Activated gamma-delta T cell (primary cell): Measurements from ENCODE around the gene AK9.
"Not testable (repeated sequence)": the region's sequence is repeated elsewhere in the genome, so short reads cannot be mapped to it uniquely, and the experiment has no call there.

ENCODE experiments used
- DNase-seq: peaks from one replicate; lab custom pipeline; 2025; lab: John Stamatoyannopoulos, UW
- total RNA-seq, 2 donors: gene quantifications; one replicate each; lab custom pipeline; 2026; lab: John Stamatoyannopoulos, UW

AK9 gene
- total RNA-seq: 21.0 to 23.0 reads per million in 2 donors

GRCh38 chr6:109690737-109691621, at the start of gene AK9, which contains the start of gene FIG4:
TSS of gene AK9 (minus strand) at chr6:109691202. CDS start at chr6:109675745, 15,457 bp downstream.
TSS of gene FIG4 (plus strand) at chr6:109691296. CDS start at chr6:109691436, 140 bp downstream.
- peak; percentile 71 for DNase-seq

GRCh38 chr6:109740787-109741186, 49.8 kb upstream of the AK9 start:
- no peak for DNase-seq

GRCh38 chr6:109739686-109740085, 48.7 kb upstream of the AK9 start:
- no peak for DNase-seq

GRCh38 chr6:109738667-109739066, 47.7 kb upstream of the AK9 start:
- DNase-seq: no peak

GRCh38 chr6:109738255-109738654, 47.3 kb upstream of the AK9 start:
- no peak for DNase-seq

- no peak for DNase-seq
Observed at GRCh38 chr6:109736273-109737025, 45.4 kb upstream of the AK9 start.

- not testable (repeated sequence) for DNase-seq
Observed at GRCh38 chr6:109725250-109725649, 34.2 kb upstream of the AK9 start.

GRCh38 chr6:109722564-109723254, 31.7 kb upstream of the AK9 start:
- DNase-seq: no peak

GRCh38 chr6:109722011-109722410, 31.0 kb upstream of the AK9 start:
- DNase-seq: no peak

- no peak for DNase-seq
Observed at GRCh38 chr6:109720311-109720710, 29.3 kb upstream of the AK9 start.

GRCh38 chr6:109718991-109719390, 28.0 kb upstream of the AK9 start:
- DNase-seq: no peak

GRCh38 chr6:109717971-109718370, 27.0 kb upstream of the AK9 start:
- no peak for DNase-seq

- no peak for DNase-seq
Observed at GRCh38 chr6:109715616-109716015, 24.6 kb upstream of the AK9 start.

GRCh38 chr6:109714611-109715010, 23.6 kb upstream of the AK9 start:
- no peak for DNase-seq

GRCh38 chr6:109714166-109714565, 23.2 kb upstream of the AK9 start:
- no peak for DNase-seq

- no peak for DNase-seq
Observed at GRCh38 chr6:109713097-109713496, 22.1 kb upstream of the AK9 start.

GRCh38 chr6:109708099-109708498, 17.1 kb upstream of the AK9 start:
- not testable (repeated sequence) for DNase-seq

- DNase-seq: no peak
Observed at GRCh38 chr6:109706513-109706912, 15.5 kb upstream of the AK9 start.

GRCh38 chr6:109705258-109705657, 14.3 kb upstream of the AK9 start:
- no peak for DNase-seq

- DNase-seq: no peak
Observed at GRCh38 chr6:109702791-109703190, 11.8 kb upstream of the AK9 start.

- DNase-seq: no peak
Observed at GRCh38 chr6:109701774-109702173, 10.8 kb upstream of the AK9 start.

GRCh38 chr6:109701221-109701620, 10.2 kb upstream of the AK9 start:
- DNase-seq: no peak
